HG03457 (cell line): ENCODE results near the gene PLP1.
"Not testable (repeated sequence)": the region's sequence is repeated elsewhere in the genome, so short reads cannot be mapped to it uniquely, and the experiment has no call there.

Experiments used
- ATAC-seq: cut with Tn5 transposase; IDR thresholded peaks from one replicate; pipeline ENCODE4 v1.9.1; 2021; ENCODE audit warnings: moderate number of reproducible peaks; ENCODE audit not compliant: unreplicated experiment

The PLP1 gene

GRCh38 chrX:103776546-103776945 is at the start of gene PLP1:
Gene PLP1 (plus strand): TSS chrX:103776840. CDS start chrX:103776996, 156 bp downstream.
- ATAC-seq, result no peak

DNA sequence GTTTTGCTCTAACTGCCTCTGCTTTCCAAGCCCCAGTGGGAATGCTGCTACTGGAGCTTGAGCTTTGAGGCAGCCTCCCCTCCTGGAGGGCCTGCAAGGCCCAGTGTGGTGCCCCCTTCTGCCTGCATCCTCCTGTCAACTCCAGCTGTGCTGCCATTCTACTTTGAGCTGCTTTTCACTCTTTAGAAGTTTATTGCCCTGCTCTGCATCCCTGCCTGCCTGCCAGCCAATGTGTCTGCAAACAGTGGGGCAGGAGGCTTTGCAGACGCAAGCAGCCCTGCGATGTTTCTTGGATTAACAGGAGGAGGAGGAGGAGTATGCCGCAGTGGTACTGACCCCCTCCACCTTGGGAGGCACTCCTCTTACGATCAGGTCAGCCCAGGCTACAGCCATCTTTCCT is 49.5 kb upstream of the PLP1 start:
- no peak for ATAC-seq

DNA sequence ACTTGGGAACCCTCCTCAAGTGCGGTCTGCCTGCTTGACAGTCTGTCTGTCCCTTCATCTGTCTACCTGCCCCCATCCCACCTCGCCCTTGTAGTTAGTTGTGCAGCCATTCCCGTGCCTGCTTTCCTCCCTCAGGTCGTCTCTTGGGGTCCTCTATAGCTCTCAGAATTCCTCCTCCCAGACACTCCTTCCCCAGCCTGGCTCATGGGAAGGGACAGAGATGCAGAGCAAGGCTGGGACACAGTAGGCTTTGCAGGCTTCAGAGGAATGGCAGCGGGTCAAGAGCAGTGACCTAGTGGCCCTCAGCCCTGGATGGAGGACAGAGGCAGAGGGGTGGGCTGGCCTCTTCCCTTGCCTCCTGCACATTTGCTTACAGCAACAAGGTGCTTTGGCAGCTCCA is 47.6 kb upstream of the PLP1 start:
- ATAC-seq, result no peak

GRCh38 chrX:103730147-103730795 is 46.4 kb upstream of the PLP1 start:
- ATAC-seq, result no peak

DNA sequence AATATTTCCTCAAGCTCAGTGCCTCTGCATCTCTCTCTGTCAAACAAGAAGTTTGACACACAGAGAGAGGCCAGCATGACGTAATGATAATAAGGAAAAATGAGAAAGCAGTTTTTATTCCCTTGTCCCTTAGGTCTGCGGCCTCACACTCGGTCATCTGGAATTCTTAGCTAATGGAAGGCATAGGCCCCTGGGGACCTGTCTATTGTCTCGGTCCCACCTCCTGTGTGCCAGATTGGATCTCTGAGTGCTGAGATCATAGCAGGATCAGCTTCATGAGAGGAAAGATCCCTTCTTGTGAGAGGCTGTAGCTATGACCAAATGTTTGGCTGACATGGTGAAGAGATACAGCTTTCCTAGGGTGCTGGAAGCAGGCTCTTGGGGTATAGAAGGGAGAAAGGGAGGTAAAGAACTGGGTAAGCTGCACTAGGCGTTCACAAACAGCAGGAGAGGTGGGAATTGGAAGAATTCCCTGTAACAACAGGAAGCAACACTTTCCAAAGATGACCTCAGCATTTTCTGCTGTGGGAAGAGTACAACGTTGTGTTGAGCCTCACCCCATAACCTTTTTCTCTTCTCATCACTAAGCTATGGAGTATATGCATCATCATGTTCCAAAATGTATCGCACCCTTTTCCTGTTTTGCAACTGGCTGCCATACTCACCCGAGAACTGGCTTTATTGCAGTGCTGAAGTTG is 45.7 kb upstream of the PLP1 start:
- no peak for ATAC-seq

GRCh38 chrX:103733017-103733416 is 43.6 kb upstream of the PLP1 start:
- ATAC-seq, result no peak

DNA sequence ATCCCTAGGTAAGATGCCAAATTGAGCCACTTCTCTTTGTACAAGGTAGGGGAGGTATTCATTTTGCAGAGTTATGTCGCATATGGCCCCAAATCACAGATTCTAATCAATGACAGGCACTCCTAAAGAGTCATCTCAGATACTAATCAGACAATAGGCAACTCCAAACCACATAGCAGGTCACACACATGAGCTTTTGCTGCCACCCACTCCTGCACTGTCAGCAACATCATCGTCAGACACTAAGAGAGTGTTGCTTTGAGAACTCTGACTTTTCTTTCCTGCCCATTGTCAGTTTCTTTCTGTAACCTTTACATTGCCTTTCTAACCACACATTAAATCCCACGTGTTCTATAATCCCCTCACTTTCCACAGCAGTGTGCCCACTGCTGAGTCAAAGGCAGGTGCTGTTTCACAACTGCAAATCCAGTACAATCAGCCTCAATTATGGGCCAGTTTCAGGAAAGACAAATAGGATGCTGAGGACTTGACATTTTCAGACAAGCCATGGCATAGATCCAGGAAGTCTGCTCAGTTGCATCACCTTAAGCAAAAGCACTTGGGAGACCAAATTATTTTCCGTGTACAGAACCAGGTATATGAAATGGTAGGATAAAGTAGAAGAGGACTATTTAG is 42.4 kb upstream of the PLP1 start:
- ATAC-seq, result no peak

DNA sequence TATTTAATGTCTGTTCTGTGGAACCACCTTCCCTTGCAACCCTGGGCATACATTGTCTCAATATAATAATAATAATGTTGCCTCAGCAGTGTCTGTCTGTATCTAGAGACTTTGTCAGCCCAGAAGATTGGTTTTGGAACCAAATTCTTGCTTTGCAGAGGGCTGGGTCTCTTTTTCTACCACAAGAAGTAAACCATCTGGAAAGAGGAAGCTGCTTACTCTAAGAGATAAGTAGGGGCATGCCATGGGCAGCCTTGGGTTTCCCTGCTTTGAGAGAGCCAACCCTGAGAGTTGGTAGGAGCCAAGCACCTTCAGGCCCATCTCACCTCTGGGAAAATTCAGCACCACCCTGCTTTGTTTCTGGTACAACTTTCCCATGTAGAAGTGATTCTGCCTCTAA is 38.9 kb upstream of the PLP1 start:
- ATAC-seq, result no peak

GRCh38 chrX:103739421-103739820 is 37.2 kb upstream of the PLP1 start:
- ATAC-seq, result no peak

GRCh38 chrX:103741879-103742278 is 34.8 kb upstream of the PLP1 start:
- no peak for ATAC-seq

- ATAC-seq, result no peak
Observed at GRCh38 chrX:103742339-103742738, 34.3 kb upstream of the PLP1 start.

GRCh38 chrX:103747163-103747562 is 29.5 kb upstream of the PLP1 start:
- ATAC-seq, result no peak

DNA sequence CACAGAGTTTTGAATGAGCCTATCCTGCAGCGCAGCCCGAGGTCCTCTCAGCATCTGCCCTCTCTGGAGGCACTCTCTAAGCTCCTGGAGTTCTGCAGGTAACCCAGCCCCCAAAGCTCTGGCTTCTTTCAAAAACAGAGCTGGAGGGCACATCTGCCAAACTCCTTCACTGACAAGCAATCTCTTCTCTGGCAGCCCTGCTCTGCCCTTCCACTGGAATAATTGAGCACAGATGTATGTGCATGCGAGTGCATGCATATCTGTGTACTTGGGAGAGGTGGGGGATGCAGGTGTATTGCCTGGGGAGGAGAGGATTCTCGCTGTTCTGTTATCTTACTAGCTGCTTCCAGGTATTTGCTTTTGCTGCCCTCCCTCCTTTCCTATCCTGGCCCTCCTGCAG is 22.2 kb upstream of the PLP1 start:
- no peak for ATAC-seq

DNA sequence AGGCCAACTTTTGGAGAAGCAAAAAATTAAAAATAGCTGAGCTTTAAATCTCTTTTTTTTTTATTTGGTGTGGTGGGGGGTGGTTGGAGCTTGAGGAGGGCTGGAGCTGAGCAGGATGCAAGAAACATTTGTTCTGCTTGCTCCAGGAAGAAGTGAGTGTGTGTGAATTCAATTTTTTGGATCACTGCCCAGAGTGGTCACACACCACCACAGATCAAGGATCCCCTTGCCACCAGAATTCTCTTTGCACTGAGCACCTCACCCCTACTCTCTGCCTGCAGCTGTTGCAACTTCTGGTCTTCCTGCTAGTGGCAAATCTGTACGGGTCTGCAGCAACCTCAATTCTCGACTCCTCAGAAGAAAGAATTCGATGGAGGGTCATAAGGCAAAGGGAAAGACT is 19.9 kb upstream of the PLP1 start:
- no peak for ATAC-seq

DNA sequence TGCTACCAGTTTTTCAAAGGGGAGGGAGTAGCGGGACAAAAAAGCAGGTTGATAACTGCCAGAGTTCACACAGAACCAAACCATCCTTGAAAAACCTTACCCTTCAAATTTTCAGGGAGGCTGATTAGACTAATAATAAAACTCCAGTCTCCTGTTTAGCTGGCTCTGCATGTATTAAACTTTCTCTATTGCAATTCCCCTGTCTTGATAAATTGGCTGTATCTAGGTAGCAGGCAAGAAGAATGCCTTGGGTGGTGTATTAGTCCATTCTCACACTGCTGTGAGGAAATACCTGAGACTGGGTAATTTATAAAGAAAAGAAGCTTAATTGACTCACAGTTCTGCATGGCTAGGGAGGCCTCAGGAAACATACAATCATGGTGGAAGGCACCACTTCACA is 18.1 kb upstream of the PLP1 start:
- no peak for ATAC-seq

GRCh38 chrX:103763541-103763940 is 13.1 kb upstream of the PLP1 start:
- ATAC-seq, result not testable (repeated sequence)

DNA sequence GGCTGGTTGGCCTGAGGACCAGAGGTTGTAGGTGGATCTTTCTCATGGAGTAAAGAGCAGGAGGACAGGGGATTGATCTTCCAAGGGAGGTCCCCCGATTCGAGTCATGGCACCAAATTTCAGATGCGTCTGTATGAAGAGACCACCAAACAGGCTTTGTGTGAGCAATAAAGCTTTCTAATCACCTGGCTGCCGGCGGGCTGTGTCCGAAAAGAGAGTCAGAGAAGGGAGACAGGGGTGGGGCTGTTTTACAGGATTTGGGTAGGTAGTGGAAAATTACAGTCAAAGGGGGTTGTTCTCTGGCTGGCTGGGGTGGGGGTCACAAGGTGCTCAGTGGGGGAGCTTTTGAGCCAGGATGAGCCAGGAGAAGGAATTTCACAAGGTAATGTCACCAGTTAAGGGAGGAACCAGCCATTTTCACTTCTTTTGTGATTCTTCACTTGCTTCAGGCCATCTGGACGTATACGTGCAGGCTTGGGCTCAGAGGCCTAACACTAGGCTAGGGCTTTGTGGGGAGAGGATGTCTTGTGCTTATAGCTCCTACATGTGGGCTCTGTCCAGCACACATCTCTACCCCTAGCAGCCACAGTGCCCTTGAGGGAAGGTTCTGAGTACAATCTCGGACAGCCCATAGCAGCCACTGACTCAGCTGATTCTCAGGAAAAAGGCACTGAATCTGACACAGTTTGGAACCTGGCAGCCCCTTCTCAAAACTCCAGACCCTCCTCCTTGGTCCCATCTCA is 9.7 kb upstream of the PLP1 start:
- not testable (repeated sequence) for ATAC-seq

- no peak for ATAC-seq
Observed at GRCh38 chrX:103773445-103773844, 3.2 kb upstream of the PLP1 start.

DNA sequence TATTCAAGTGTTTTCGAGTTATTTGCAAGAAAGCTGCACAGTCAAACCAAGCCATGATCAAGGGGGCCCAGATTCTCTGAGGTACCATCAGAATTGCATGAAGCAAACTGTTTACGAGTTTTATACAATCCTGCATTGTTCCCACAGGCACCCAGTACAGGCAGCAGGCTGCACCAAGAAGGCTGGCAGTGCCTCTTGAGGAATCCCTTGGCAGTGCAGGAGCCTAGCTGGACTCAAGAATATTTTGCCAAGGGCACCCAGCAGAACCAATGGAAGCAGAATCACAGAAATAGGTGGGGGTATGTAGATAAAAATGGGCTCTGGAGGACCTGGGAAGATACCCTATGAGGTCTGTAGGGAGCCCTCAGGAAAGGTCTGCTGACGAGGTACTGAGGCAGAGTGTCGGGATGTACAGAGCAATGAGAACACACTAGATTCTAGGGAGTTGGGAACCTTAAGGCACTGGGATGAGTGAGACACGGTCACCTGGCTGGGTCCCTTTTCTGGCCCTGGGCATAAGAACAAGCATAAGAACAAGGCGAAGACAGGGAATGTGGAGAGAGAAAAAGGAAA is 2.5 kb upstream of the PLP1 start:
- ATAC-seq, result no peak

- ATAC-seq, result no peak
Observed at GRCh38 chrX:103779141-103779789, 2.6 kb downstream of the PLP1 start.
